GM23338 (cell line): Measurements from ENCODE around the gene DCUN1D2. TPM values are rescaled to one million over a fixed set of nuclear protein-coding genes. Genes with fewer than 3 reads are reported as not detected.
A peak's percentile ranks its signal among the peaks of the same experiment; 100 is the strongest.

Experiments used
- ATAC-seq: fragments of 200-7000 bp; cut with Tn5 transposase; 3 replicates; pipeline ENCODE4 v1.9.1; 2020
- DNase-seq: peaks from one replicate; pipeline ENCODE4 v3.0.0-alpha.2; 2015; ENCODE audit warnings: low spot score
- H2AFZ ChIP-seq: fragments of 200-600 bp; sonication (generic); 2 replicates; pipeline ENCODE4 v1.8.0; 2016; ENCODE audit warnings: antibody characterized with exemption, mild to moderate bottlenecking, moderate library complexity
- H3F3A ChIP-seq: fragments of 200-600 bp; sonication (generic); replicated peaks from 2 replicates; pipeline ENCODE4 v1.8.0; 2017; ENCODE audit warnings: antibody characterized with exemption, mixed run types, low read depth
- H3K27ac ChIP-seq: fragments of 200-600 bp; sonication (generic); 2 replicates; pipeline ENCODE4 v1.6.1; 2016; ENCODE audit warnings: low read depth
- H3K27me3 ChIP-seq: fragments of 200-600 bp; sonication (generic); 2 replicates; pipeline ENCODE4 v1.8.0; 2016; ENCODE audit warnings: mild to moderate bottlenecking, mixed run types, moderate library complexity; ENCODE audit not compliant: insufficient read depth
- H3K36me3 ChIP-seq: fragments of 200-600 bp; sonication (generic); 2 replicates; pipeline ENCODE4 v1.8.0; 2016; ENCODE audit warnings: mild to moderate bottlenecking; ENCODE audit not compliant: insufficient read depth
- H3K4me1 ChIP-seq: fragments of 200-600 bp; sonication (generic); 2 replicates; pipeline ENCODE4 v1.8.0; 2016; ENCODE audit warnings: mild to moderate bottlenecking, moderate library complexity; ENCODE audit not compliant: insufficient read depth
- H3K4me2 ChIP-seq: fragments of 200-600 bp; sonication (generic); 2 replicates; pipeline ENCODE4 v1.7.1; 2017; ENCODE audit warnings: mixed run types
- H3K4me3 ChIP-seq: fragments of 200-600 bp; sonication (generic); 2 replicates; pipeline ENCODE4 v1.6.1; 2016; ENCODE audit warnings: mixed run types
- H3K79me2 ChIP-seq: fragments of 200-600 bp; sonication (generic); replicated peaks from 2 replicates; pipeline ENCODE4 v1.8.0; 2017; ENCODE audit warnings: mild to moderate bottlenecking; ENCODE audit not compliant: insufficient read depth
- H3K9me2 ChIP-seq: fragments of 200-600 bp; sonication (generic); 2 replicates; pipeline ENCODE4 v1.8.0; 2017; ENCODE audit not compliant: insufficient read depth
- H4K20me1 ChIP-seq: fragments of 200-600 bp; sonication (generic); replicated peaks from 2 replicates; pipeline ENCODE4 v1.8.0; 2017; ENCODE audit warnings: mild to moderate bottlenecking; ENCODE audit not compliant: insufficient read depth
- H3K27ac Mint-ChIP-seq: 2 replicates; pipeline ENCODE4 v1.8.0; 2020; ENCODE audit warnings: inconsistent platforms, mild to moderate bottlenecking, moderate library complexity, mixed read lengths
- H3K27me3 Mint-ChIP-seq: 3 replicates; pipeline ENCODE4 v1.8.0; 2022; ENCODE audit warnings: low read depth, mild to moderate bottlenecking, moderate library complexity, mixed read lengths, inconsistent platforms; ENCODE audit not compliant: insufficient read depth, poor library complexity
- H3K36me3 Mint-ChIP-seq: 3 replicates; pipeline ENCODE4 v1.8.0; 2021; ENCODE audit warnings: low read depth, mild to moderate bottlenecking, inconsistent platforms, moderate library complexity, mixed read lengths
- H3K4me1 Mint-ChIP-seq: 3 replicates; pipeline ENCODE4 v1.8.0; 2020; ENCODE audit warnings: mild to moderate bottlenecking, inconsistent platforms, mixed read lengths
- H3K4me3 Mint-ChIP-seq: 3 replicates; pipeline ENCODE4 v1.8.0; 2021; ENCODE audit warnings: moderate library complexity, mild to moderate bottlenecking, inconsistent platforms, mixed read lengths
- H3K9me3 Mint-ChIP-seq: 3 replicates; pipeline ENCODE4 v1.8.0; 2020; ENCODE audit warnings: moderate library complexity, mild to moderate bottlenecking, inconsistent platforms, mixed read lengths
- CREB1 ChIP-seq: fragments of 250-450 bp; sonication (Bioruptor Pico); IDR thresholded peaks from 2 replicates; pipeline ENCODE4 v1.5.0; 2020; ENCODE audit warnings: low read depth, mild to moderate bottlenecking, moderate library complexity
- CTCF ChIP-seq, 2 experiments: fragments of 200-600 bp in 1 of 2; sonication (generic) in 1 of 2; conservative IDR thresholded peaks; 2 replicates each; pipeline versions ENCODE4 v1.5.1 to v1.6.1; 2016 to 2017; ENCODE audit warnings: antibody characterized with exemption in 2 of 2, low read depth in 2 of 2, mild to moderate bottlenecking in 2 of 2, moderate library complexity in 1 of 2
- EZH2 ChIP-seq: fragments of 200-600 bp; sonication (generic); IDR thresholded peaks from one replicate; pipeline ENCODE4 v1.8.0; 2017; ENCODE audit warnings: antibody characterized with exemption, mild to moderate bottlenecking, low read depth; ENCODE audit not compliant: unreplicated experiment
- EZH2phosphoT487 ChIP-seq: fragments of 200-600 bp; sonication (generic); IDR thresholded peaks from one replicate; pipeline ENCODE4 v1.8.1; 2018; ENCODE audit warnings: antibody characterized with exemption; ENCODE audit not compliant: unreplicated experiment
- JUNB ChIP-seq: IDR thresholded peaks from one replicate; pipeline ENCODE4 v1.6.1; 2016; ENCODE audit warnings: antibody characterized with exemption; ENCODE audit not compliant: unreplicated experiment
- STAT1 ChIP-seq: IDR thresholded peaks from one replicate; pipeline ENCODE4 v1.6.1; 2016; ENCODE audit warnings: antibody characterized with exemption; ENCODE audit not compliant: unreplicated experiment
- ZNF114 ChIP-seq: fragments of 250-450 bp; sonication (Bioruptor Pico); IDR thresholded peaks from 2 replicates; pipeline ENCODE4 v1.5.0; 2020; ENCODE audit warnings: mild to moderate bottlenecking, moderate library complexity
- ZNF462 ChIP-seq: fragments of 250-450 bp; sonication (Bioruptor Pico); IDR thresholded peaks from 2 replicates; pipeline ENCODE4 v1.5.0; 2020; ENCODE audit warnings: mild to moderate bottlenecking, moderate library complexity
- polyA plus RNA-seq: library from polyadenylated mRNA; unstranded; fragments of >200 nt; fragmentation: Nextera tagmentation; extraction: Ambion mirVana; gene quantifications from 2 replicates; pipeline ENCODE4 v1.2.1, GENCODE V29; 2016
- total RNA-seq: library from RNA; depleted of rRNA; stranded (reverse); fragments of >200 nt; shearing (Covaris generic); gene quantifications from 2 replicates; pipeline ENCODE4 v1.2.3, GENCODE V29; 2014

Gene DCUN1D2
- total and polyA plus RNA-seq, 2 experiments from 2014 or later = 12.3 to 38.0 TPM

DNA sequence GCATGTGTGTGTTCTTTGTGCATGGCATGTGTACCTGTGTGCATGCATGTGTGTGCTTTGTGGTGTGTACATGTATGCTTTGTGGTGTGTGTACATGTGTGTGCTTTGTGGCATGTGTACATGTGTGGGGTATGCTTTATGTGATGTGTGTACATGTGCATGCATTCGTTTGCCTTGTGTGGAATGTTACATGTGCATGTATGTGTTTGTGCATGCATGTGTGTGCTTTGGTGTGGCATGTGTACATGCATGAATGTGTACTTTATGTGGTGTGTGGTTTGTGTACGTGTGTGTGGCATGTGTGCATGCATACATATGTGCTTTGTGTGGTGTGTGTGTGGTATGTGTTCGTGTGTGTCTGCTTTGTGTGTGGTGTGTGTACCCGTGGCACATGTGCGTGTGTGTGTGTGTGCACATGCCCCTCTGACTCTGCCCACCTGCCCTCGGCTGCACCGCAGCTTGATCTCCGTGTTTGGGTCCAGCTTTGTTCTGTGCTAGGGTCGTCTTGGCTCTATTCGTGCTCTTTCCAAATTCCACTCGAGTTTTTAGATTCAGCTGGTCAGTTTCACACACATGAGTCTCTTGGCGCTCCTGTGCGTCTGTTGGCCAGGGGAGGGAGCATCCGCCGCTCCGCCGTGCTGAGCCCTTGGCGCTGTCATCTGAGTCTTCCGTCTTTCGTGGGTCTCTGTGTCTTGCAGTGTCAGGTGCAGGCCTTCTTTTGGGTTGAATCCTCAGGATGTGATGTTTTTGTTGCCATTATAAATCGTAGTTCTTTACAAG, 47.6 kb upstream of the DCUN1D2 start:
- Histone ChIP-seq H3K36me3 (no peaks in the 10 kb centered on the region), H4K20me1 (no peaks in the 10 kb centered on the region; the same call in none of the 2 replicates), H3K27me3 (no peaks in the 10 kb centered on the region), H3K79me2 (no peaks in the 10 kb centered on the region), H2AFZ (no peak overlapping the region), H3K4me2 (no peak overlapping the region), H3K4me3 (no peak overlapping the region), H3F3A (peaks cover 11% of the 10 kb centered on the region; the same call in 1 of the 2 replicates), H3K4me1 (no peaks in the 10 kb centered on the region), H3K27ac (0 out of 2 replicates have a peak overlapping the region, but pooled peaks have one; percentile 59), H3K9me2 (no peaks in the 10 kb centered on the region)
- TF ChIP-seq EZH2phosphoT487 (no peak), CREB1 (CRISPR knock-in tag) (no peak), JUNB (no peak)
- Mint-ChIP-seq H3K4me3 (no peak overlapping the region), H3K9me3 (no peaks in the 10 kb centered on the region), H3K27me3 (no peaks in the 10 kb centered on the region), H3K4me1 (peaks cover 5% of the 10 kb centered on the region; the same call in 2 of the 3 replicates), H3K27ac (no peak overlapping the region), H3K36me3 (peaks cover 20% of the 10 kb centered on the region)
- ATAC-seq (no peak), DNase-seq (no peak)

DNA sequence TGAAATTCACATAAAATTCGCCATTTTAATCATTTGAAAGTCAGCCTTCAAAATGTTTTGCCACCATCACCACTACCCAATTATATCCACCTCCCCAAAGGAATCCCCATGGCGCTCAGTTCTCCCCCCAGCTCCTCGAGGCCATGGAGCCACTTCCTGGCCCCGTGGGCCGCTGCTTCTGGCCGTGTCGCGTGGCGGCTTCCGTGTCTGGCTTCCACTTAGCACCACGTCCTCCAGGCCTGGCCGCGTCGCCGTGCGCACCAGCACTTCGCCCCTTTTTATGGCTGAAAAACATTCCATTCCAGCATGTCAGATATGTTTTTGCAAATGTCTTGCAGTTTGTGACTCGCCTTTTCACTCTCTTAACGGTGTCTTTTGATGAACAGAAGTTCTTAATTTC, 46.7 kb upstream of the DCUN1D2 start:
- peaks cover 17% of the 10 kb centered on the region for H3K36me3 Mint-ChIP-seq

DNA sequence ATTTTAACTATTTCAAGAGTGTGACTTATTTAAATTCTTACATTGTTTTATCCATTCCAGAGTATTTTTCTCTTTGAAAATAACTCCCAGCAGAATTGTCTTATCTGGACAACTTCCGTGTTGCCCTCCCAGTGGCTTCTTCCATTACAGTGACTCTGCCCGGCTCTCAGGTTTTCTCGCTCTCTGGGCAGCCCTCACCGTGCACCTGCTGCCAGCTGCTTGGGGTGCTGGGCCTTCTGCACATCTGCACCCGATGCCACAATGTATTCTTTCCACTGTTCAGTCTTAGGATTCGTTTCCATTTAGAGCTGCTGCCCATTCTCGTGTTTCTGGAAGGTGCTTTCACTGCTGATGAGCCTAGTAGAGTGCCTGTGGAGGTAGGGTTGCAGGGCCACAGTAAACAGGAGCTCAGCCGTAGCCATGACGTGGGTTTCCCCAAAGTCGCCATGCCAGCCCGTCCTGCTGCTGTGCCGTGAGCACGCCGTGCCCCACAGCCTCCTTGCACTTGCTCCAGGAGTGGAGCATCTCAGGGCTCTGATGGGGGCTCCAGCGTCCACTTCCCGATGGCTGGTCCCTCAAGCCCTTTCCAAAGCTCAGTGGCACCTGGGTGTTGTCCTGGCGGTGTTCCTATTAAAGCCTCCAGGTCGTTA, 46.1 kb upstream of the DCUN1D2 start:
- Mint-ChIP-seq H3K4me3 (no peak overlapping the region), H3K36me3 (peaks cover 20% of the 10 kb centered on the region), H3K27ac (no peak overlapping the region), H3K27me3 (peaks cover 3% of the 10 kb centered on the region), H3K4me1 (peaks cover 11% of the 10 kb centered on the region), H3K9me3 (no peaks in the 10 kb centered on the region)
- H3K9me2 ChIP-seq = no peaks in the 10 kb centered on the region
- DNase-seq = no peak
- H3K79me2 ChIP-seq = no peaks in the 10 kb centered on the region
- no peak overlapping the region for H3K4me2 ChIP-seq
- no peak overlapping the region for H3K27ac ChIP-seq
- peaks cover 15% of the 10 kb centered on the region; the same call in 1 of the 2 replicates for H3F3A ChIP-seq
- no peaks in the 10 kb centered on the region; the same call in none of the 2 replicates for H4K20me1 ChIP-seq
- no peaks in the 10 kb centered on the region for H3K36me3 ChIP-seq
- H3K4me3 ChIP-seq = no peak overlapping the region
- ATAC-seq = no peak
- H2AFZ ChIP-seq = no peak overlapping the region
- no peaks in the 10 kb centered on the region for H3K4me1 ChIP-seq
- H3K27me3 ChIP-seq = no peaks in the 10 kb centered on the region
- TF ChIP-seq JUNB (no peak), CTCF (conservative IDR thresholded peaks at IDR 0.05; ENCODE audit: low read depth in 2 of 2) (no peak), STAT1 (no peak), ZNF462 (CRISPR knock-in tag) (no peak)

More for the DNA sequence above, 46.7 kb upstream of the DCUN1D2 start:
- Histone ChIP-seq H2AFZ (no peak overlapping the region), H3K4me2 (no peak overlapping the region), H3F3A (peaks cover 11% of the 10 kb centered on the region; the same call in 1 of the 2 replicates), H3K27me3 (no peaks in the 10 kb centered on the region), H3K9me2 (no peaks in the 10 kb centered on the region), H3K36me3 (no peaks in the 10 kb centered on the region), H3K27ac (no peak overlapping the region), H3K79me2 (no peaks in the 10 kb centered on the region), H3K4me3 (no peak overlapping the region), H4K20me1 (no peaks in the 10 kb centered on the region; the same call in none of the 2 replicates), H3K4me1 (no peaks in the 10 kb centered on the region)
- Mint-ChIP-seq H3K4me1 (peaks cover 5% of the 10 kb centered on the region), H3K4me3 (no peak overlapping the region), H3K27ac (no peak overlapping the region), H3K27me3 (peaks cover 1% of the 10 kb centered on the region), H3K9me3 (no peaks in the 10 kb centered on the region)
- ATAC-seq (no peak), DNase-seq (no peak)
- TF ChIP-seq ZNF114 (CRISPR knock-in tag) (no peak), EZH2 (no peak)
